ENCODE results near the gene VAMP8.

DNA sequence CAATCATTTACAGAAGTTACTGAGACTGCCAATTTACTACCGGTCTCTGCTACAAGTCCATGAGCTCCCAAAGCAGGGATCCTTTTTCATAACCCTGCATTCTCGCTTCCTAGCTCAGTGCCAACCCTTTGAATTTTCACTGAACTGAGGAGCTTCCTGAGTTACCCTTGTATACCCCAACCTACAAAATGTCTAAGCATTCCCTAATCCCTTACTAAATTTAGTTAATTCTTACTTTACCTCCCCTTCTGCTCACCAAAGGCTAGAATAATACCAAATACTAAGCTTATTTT lies 28.8 kb upstream of the VAMP8 start:
- TF ChIP-seq, protein P1, sequence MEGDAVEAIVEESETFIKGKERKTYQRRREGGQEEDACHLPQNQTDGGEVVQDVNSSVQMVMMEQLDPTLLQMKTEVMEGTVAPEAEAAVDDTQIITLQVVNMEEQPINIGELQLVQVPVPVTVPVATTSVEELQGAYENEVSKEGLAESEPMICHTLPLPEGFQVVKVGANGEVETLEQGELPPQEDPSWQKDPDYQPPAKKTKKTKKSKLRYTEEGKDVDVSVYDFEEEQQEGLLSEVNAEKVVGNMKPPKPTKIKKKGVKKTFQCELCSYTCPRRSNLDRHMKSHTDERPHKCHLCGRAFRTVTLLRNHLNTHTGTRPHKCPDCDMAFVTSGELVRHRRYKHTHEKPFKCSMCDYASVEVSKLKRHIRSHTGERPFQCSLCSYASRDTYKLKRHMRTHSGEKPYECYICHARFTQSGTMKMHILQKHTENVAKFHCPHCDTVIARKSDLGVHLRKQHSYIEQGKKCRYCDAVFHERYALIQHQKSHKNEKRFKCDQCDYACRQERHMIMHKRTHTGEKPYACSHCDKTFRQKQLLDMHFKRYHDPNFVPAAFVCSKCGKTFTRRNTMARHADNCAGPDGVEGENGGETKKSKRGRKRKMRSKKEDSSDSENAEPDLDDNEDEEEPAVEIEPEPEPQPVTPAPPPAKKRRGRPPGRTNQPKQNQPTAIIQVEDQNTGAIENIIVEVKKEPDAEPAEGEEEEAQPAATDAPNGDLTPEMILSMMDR (IDR thresholded peaks at IDR 0.05): no peak
- no peak for TF ChIP-seq EP300 (IDR thresholded peaks at IDR 0.05)
